GM23248 (cell line): ENCODE measurements around the gene TYW1B. TPM values are rescaled to one million over a fixed set of nuclear protein-coding genes. Genes with fewer than 3 reads are reported as not detected.
"Not testable (repeated sequence)": the region's sequence is repeated elsewhere in the genome, so short reads cannot be mapped to it uniquely, and the experiment has no call there.

Source experiments
- DNase-seq: peaks from one replicate; pipeline ENCODE4 v3.0.0-alpha.2; 2015
- H2AFZ ChIP-seq: fragments of 200-600 bp; sonication (generic); 2 replicates; pipeline ENCODE4 v1.6.1; 2016; ENCODE audit warnings: antibody characterized with exemption
- H3F3A ChIP-seq: fragments of 200-600 bp; sonication (generic); 2 replicates; pipeline ENCODE4 v1.6.1; 2016; ENCODE audit warnings: mild to moderate bottlenecking, antibody characterized with exemption, mixed run types; ENCODE audit not compliant: insufficient read depth
- H3K27ac ChIP-seq: fragments of 200-600 bp; sonication (generic); 2 replicates; pipeline ENCODE4 v1.5.1; 2016; ENCODE audit warnings: mild to moderate bottlenecking
- H3K27me3 ChIP-seq: fragments of 200-600 bp; sonication (generic); replicated peaks from 2 replicates; pipeline ENCODE4 v1.6.1; 2016; ENCODE audit warnings: mild to moderate bottlenecking; ENCODE audit not compliant: insufficient read depth
- H3K36me3 ChIP-seq: fragments of 200-600 bp; sonication (generic); 2 replicates; pipeline ENCODE4 v1.6.1; 2016; ENCODE audit warnings: low read depth, mild to moderate bottlenecking
- H3K4me1 ChIP-seq: fragments of 200-600 bp; sonication (generic); 2 replicates; pipeline ENCODE4 v1.6.1; 2016; ENCODE audit warnings: mild to moderate bottlenecking; ENCODE audit not compliant: insufficient read depth
- H3K4me2 ChIP-seq: fragments of 200-600 bp; sonication (generic); one replicate; pipeline ENCODE4 v1.6.1; 2016; ENCODE audit warnings: mild to moderate bottlenecking; ENCODE audit not compliant: unreplicated experiment
- H3K4me3 ChIP-seq: fragments of 200-600 bp; sonication (generic); 2 replicates; pipeline ENCODE4 v1.5.1; 2016; ENCODE audit warnings: mild to moderate bottlenecking
- H3K79me2 ChIP-seq: fragments of 200-600 bp; sonication (generic); 2 replicates; pipeline ENCODE4 v1.6.1; 2016; ENCODE audit warnings: mild to moderate bottlenecking; ENCODE audit not compliant: insufficient read depth
- H3K9ac ChIP-seq: fragments of 200-600 bp; sonication (generic); 2 replicates; pipeline ENCODE4 v1.6.1; 2016; ENCODE audit warnings: mild to moderate bottlenecking
- H3K9me2 ChIP-seq: fragments of 200-600 bp; sonication (generic); 2 replicates; pipeline ENCODE4 v1.6.1; 2016; ENCODE audit warnings: mixed run types, mild to moderate bottlenecking, moderate library complexity; ENCODE audit not compliant: insufficient read depth
- H3K9me3 ChIP-seq: fragments of 200-600 bp; sonication (generic); one replicate; pipeline ENCODE4 v1.6.1; 2017; ENCODE audit warnings: low read depth
- H4K20me1 ChIP-seq: fragments of 200-600 bp; sonication (generic); 2 replicates; pipeline ENCODE4 v1.6.0; 2016; ENCODE audit not compliant: insufficient read depth
- EZH2 ChIP-seq: fragments of 200-600 bp; sonication (generic); IDR thresholded peaks from 2 replicates; pipeline ENCODE4 v1.6.1; 2018; ENCODE audit warnings: antibody characterized with exemption, mild to moderate bottlenecking; ENCODE audit not compliant: insufficient read depth, poor library complexity, severe bottlenecking
- EZH2phosphoT487 ChIP-seq: fragments of 200-600 bp; sonication (generic); IDR thresholded peaks from 2 replicates; pipeline ENCODE4 v1.6.1; 2018; ENCODE audit warnings: antibody characterized with exemption, moderate library complexity, mild to moderate bottlenecking, low read depth; ENCODE audit not compliant: insufficient read depth
- WGBS, 2 experiments: methylation state at CpG; one replicate each; pipeline ENCODE4 v1.1.6; 2015 to 2017; ENCODE audit warnings: low lambda C conversion rate in 2 of 2, low coverage in 1 of 2; ENCODE audit errors: missing lambda C conversion rate in 2 of 2; 5-methylcytosine and 5-hydroxymethylcytosine counted together
- in situ Hi-C: fragments of 300-500 bp; cut with MboI; formaldehyde crosslinking; loops from 2 replicates; pipeline ENCODE4 v1.15.0; 2020
- polyA plus RNA-seq: library from polyadenylated mRNA; unstranded; fragments of >200 nt; fragmentation: Nextera tagmentation; extraction: Ambion mirVana; gene quantifications from 2 replicates; pipeline ENCODE4 v1.2.1, GENCODE V29; 2016
- total RNA-seq: library from RNA; depleted of rRNA; stranded (reverse); fragments of >200 nt; shearing (Covaris generic); gene quantifications from 2 replicates; pipeline ENCODE4 v1.2.3, GENCODE V29; 2014

Gene TYW1B
- total and polyA plus RNA-seq, 2 experiments from 2014 or later, result 0.75 to 1.6 TPM

GRCh38 chr7:72577107-72577506 lies 250.9 kb downstream of the TYW1B start:
- Histone ChIP-seq H2AFZ (no peak overlapping the region), H3K4me1 (no peaks in the 10 kb centered on the region), H3K9me3 (no peaks in the 10 kb centered on the region), H3K27me3 (no peaks in the 10 kb centered on the region), H3F3A (no peaks in the 10 kb centered on the region), H3K36me3 (no peaks in the 10 kb centered on the region), H3K27ac (no peak overlapping the region), H3K4me3 (no peak overlapping the region), H3K9me2 (no peaks in the 10 kb centered on the region), H3K79me2 (no peaks in the 10 kb centered on the region), H3K4me2 (no peak overlapping the region), H3K9ac (no peak overlapping the region), H4K20me1 (no peaks in the 10 kb centered on the region)
- no peak for DNase-seq
- no peak for TF ChIP-seq EZH2
- no peak for TF ChIP-seq EZH2phosphoT487
- WGBS, 2 experiments, result 93 to 97% methylated on average over 2 of the region's 2 CpGs
- in situ Hi-C loops, result no loop called here

- H2AFZ ChIP-seq, H3K4me1 ChIP-seq, H3F3A ChIP-seq, H3K9me2 ChIP-seq, DNase-seq, H3K27me3 ChIP-seq, in situ Hi-C loops, H3K4me2 ChIP-seq, H3K36me3 ChIP-seq, H3K79me2 ChIP-seq, H3K4me3 ChIP-seq, H3K27ac ChIP-seq, H4K20me1 ChIP-seq, H3K9me3 ChIP-seq, H3K9ac ChIP-seq: not testable (repeated sequence)
- 20 to 21% methylated on average over 3 of the region's 3 CpGs for WGBS, 2 experiments
Observed at GRCh38 chr7:72561988-72562387, 266.0 kb downstream of the TYW1B start.

- H3K9me3 ChIP-seq, H3F3A ChIP-seq, in situ Hi-C loops, H3K4me2 ChIP-seq, H3K4me1 ChIP-seq, H3K27me3 ChIP-seq, H3K4me3 ChIP-seq, DNase-seq, H3K9me2 ChIP-seq, H3K27ac ChIP-seq, H2AFZ ChIP-seq, H3K36me3 ChIP-seq, H3K79me2 ChIP-seq, H4K20me1 ChIP-seq, H3K9ac ChIP-seq: not testable (repeated sequence)
- WGBS, 2 experiments, result 48 to 58% methylated on average over 3 of the region's 4 CpGs
Observed at GRCh38 chr7:72559546-72559945, 268.5 kb downstream of the TYW1B start.

GRCh38 chr7:72556733-72557132 lies 271.3 kb downstream of the TYW1B start:
- DNase-seq, H3K9me2 ChIP-seq, H3K4me2 ChIP-seq, H3F3A ChIP-seq, H3K4me1 ChIP-seq, in situ Hi-C loops, H3K27ac ChIP-seq, H3K4me3 ChIP-seq, H3K79me2 ChIP-seq, H3K9ac ChIP-seq, H4K20me1 ChIP-seq, H2AFZ ChIP-seq, H3K36me3 ChIP-seq, H3K27me3 ChIP-seq, H3K9me3 ChIP-seq: not testable (repeated sequence)
- WGBS, 2 experiments, result 32 to 33% methylated on average over 4 of the region's 4 CpGs

- H3K27ac ChIP-seq, H3F3A ChIP-seq, H3K9me3 ChIP-seq, H3K9me2 ChIP-seq, H2AFZ ChIP-seq, H3K79me2 ChIP-seq, H4K20me1 ChIP-seq, in situ Hi-C loops, H3K27me3 ChIP-seq, H3K36me3 ChIP-seq, H3K4me1 ChIP-seq, H3K9ac ChIP-seq, H3K4me3 ChIP-seq, DNase-seq, H3K4me2 ChIP-seq: not testable (repeated sequence)
- whole genome bisulfite sequencing, 2 experiments, result 27 to 47% methylated on average over 6 of the region's 6 CpGs
Observed at GRCh38 chr7:72555238-72555637, 272.8 kb downstream of the TYW1B start.

GRCh38 chr7:72554401-72554800 lies 273.6 kb downstream of the TYW1B start:
- in situ Hi-C loops, H3K9ac ChIP-seq, H3K9me2 ChIP-seq, H3K4me1 ChIP-seq, H3F3A ChIP-seq, H3K4me2 ChIP-seq, H3K9me3 ChIP-seq, H3K79me2 ChIP-seq, H3K27me3 ChIP-seq, H3K4me3 ChIP-seq, H2AFZ ChIP-seq, DNase-seq, H4K20me1 ChIP-seq, H3K36me3 ChIP-seq, H3K27ac ChIP-seq: not testable (repeated sequence)
- 48 to 62% methylated on average over 4 to 5 of the region's 5 CpGs for WGBS, 2 experiments

- H3K4me3 ChIP-seq, H3K27me3 ChIP-seq, H3K9me2 ChIP-seq, H3K36me3 ChIP-seq, H4K20me1 ChIP-seq, DNase-seq, H2AFZ ChIP-seq, in situ Hi-C loops, H3K27ac ChIP-seq, H3K4me2 ChIP-seq, H3F3A ChIP-seq, H3K9ac ChIP-seq, H3K79me2 ChIP-seq, H3K4me1 ChIP-seq, H3K9me3 ChIP-seq: not testable (repeated sequence)
Observed at GRCh38 chr7:72550454-72550853, 277.5 kb downstream of the TYW1B start.
